ENCODE measurements around the gene ZFP57. TPM values are rescaled to one million over a fixed set of nuclear protein-coding genes. Genes with fewer than 3 reads are reported as not detected.
"Not testable (repeated sequence)": the region's sequence is repeated elsewhere in the genome, so short reads cannot be mapped to it uniquely, and the experiment has no call there.

The ZFP57 gene
- total and polyA plus RNA-seq, 5 donors: 0.32 to 1.8 (median 0.48) TPM

- Histone ChIP-seq H3K27me3 (ENCODE audit: control insufficient read depth, insufficient read depth) (no peaks in the 10 kb centered on the region), H3K9me3 (ENCODE audit: control insufficient read depth, low read length) (no peaks in the 10 kb centered on the region), H3K27ac (ENCODE audit: low read length) (no peak overlapping the region), H3K4me1 (ENCODE audit: control insufficient read depth, insufficient read depth, low read length) (no peaks in the 10 kb centered on the region), H3K4me3 (ENCODE audit: low read length) (no peak overlapping the region)
- WGBS: 34% methylated on average over 5 of the region's 5 CpGs
- no peak for ATAC-seq
- no peak for DNase-seq
- intact Hi-C loops (cut with DNase I): no loop called here
Measured at GRCh38 chr6:29667158-29667557, 13.8 kb downstream of the ZFP57 start.

GRCh38 chr6:29666826-29667130 lies 14.2 kb downstream of the ZFP57 start:
- no peak for DNase-seq
- ATAC-seq: no peak
- Histone ChIP-seq H3K27ac (ENCODE audit: low read length) (no peak overlapping the region), H3K27me3 (ENCODE audit: control insufficient read depth, insufficient read depth) (no peaks in the 10 kb centered on the region), H3K4me1 (ENCODE audit: control insufficient read depth, insufficient read depth, low read length) (no peaks in the 10 kb centered on the region), H3K9me3 (ENCODE audit: control insufficient read depth, low read length) (no peaks in the 10 kb centered on the region), H3K4me3 (ENCODE audit: low read length) (no peak overlapping the region)
- intact Hi-C loops (cut with DNase I): no loop called here
- 88% methylated on average over 1 of the region's 1 CpG for WGBS

- WGBS: 69% methylated on average over 8 of the region's 8 CpGs
- Histone ChIP-seq H3K4me1 (ENCODE audit: control insufficient read depth, insufficient read depth, low read length) (no peaks in the 10 kb centered on the region), H3K27ac (ENCODE audit: low read length) (no peak overlapping the region), H3K9me3 (ENCODE audit: control insufficient read depth, low read length) (no peaks in the 10 kb centered on the region), H3K27me3 (ENCODE audit: control insufficient read depth, insufficient read depth) (no peaks in the 10 kb centered on the region), H3K4me3 (ENCODE audit: low read length) (no peak overlapping the region)
- ATAC-seq (no peak), DNase-seq (no peak)
- intact Hi-C loops (cut with DNase I): no loop called here
Measured at GRCh38 chr6:29665942-29666825, 14.8 kb downstream of the ZFP57 start.

- no peak overlapping the region for H3K27ac ChIP-seq (ENCODE audit: low read length)
- no peaks in the 10 kb centered on the region for H3K4me1 ChIP-seq (ENCODE audit: control insufficient read depth, insufficient read depth, low read length)
- WGBS: 69% methylated on average over 5 of the region's 5 CpGs
- intact Hi-C loops (cut with DNase I): no loop called here
- H3K9me3 ChIP-seq (ENCODE audit: control insufficient read depth, low read length): no peaks in the 10 kb centered on the region
- DNase-seq: no peak
- H3K4me3 ChIP-seq (ENCODE audit: low read length): no peak overlapping the region
- no peaks in the 10 kb centered on the region for H3K27me3 ChIP-seq (ENCODE audit: control insufficient read depth, insufficient read depth)
- no peak for ATAC-seq
Measured at GRCh38 chr6:29663300-29664042, 17.5 kb downstream of the ZFP57 start.

- 57% methylated on average over 14 of the region's 14 CpGs for WGBS
- H3K4me1 ChIP-seq (ENCODE audit: control insufficient read depth, insufficient read depth, low read length); intact Hi-C loops (cut with DNase I); ATAC-seq; H3K27ac ChIP-seq (ENCODE audit: low read length); H3K9me3 ChIP-seq (ENCODE audit: control insufficient read depth, low read length); DNase-seq; H3K27me3 ChIP-seq (ENCODE audit: control insufficient read depth, insufficient read depth); H3K4me3 ChIP-seq (ENCODE audit: low read length): not testable (repeated sequence)
Measured at GRCh38 chr6:29661502-29662141, 19.3 kb downstream of the ZFP57 start.

GRCh38 chr6:29661071-29661470 lies 19.9 kb downstream of the ZFP57 start:
- Histone ChIP-seq H3K4me1 (ENCODE audit: control insufficient read depth, insufficient read depth, low read length) (no peaks in the 10 kb centered on the region), H3K27ac (ENCODE audit: low read length) (no peak overlapping the region), H3K4me3 (ENCODE audit: low read length) (no peak overlapping the region), H3K9me3 (ENCODE audit: control insufficient read depth, low read length) (no peaks in the 10 kb centered on the region), H3K27me3 (ENCODE audit: control insufficient read depth, insufficient read depth) (no peaks in the 10 kb centered on the region)
- 64% methylated on average over 3 of the region's 3 CpGs for WGBS
- DNase-seq (no peak), ATAC-seq (no peak)
- intact Hi-C loops (cut with DNase I): no loop called here

- H3K4me3 ChIP-seq (ENCODE audit: low read length): no peak within 1 kb of the TSS
- peak; percentile 10 to 19 for ATAC-seq
- WGBS: 62% methylated on average over 4 of the region's 4 CpGs
- no peaks in the 10 kb centered on the region for H3K27me3 ChIP-seq (ENCODE audit: control insufficient read depth, insufficient read depth)
- no peaks in the 10 kb centered on the region for H3K9me3 ChIP-seq (ENCODE audit: control insufficient read depth, low read length)
- H3K27ac ChIP-seq (ENCODE audit: low read length): peak within 1 kb of the TSS; percentile 3
- H3K4me1 ChIP-seq (ENCODE audit: control insufficient read depth, insufficient read depth, low read length): no peaks in the 10 kb centered on the region
- intact Hi-C loops (cut with DNase I): no loop called here
- DNase-seq: no peak
Measured at GRCh38 chr6:29656798-29657197, 24.2 kb downstream of the ZFP57 start, which contains the start of gene MOG. TSS of gene MOG (plus strand) at chr6:29657092. CDS start at chr6:29657210, 118 bp downstream.

- peak; percentile 84 to 90 for ATAC-seq
- Histone ChIP-seq H3K4me3 (ENCODE audit: low read length) (no peak overlapping the region), H3K4me1 (ENCODE audit: control insufficient read depth, insufficient read depth, low read length) (no peaks in the 10 kb centered on the region), H3K9me3 (ENCODE audit: control insufficient read depth, low read length) (no peaks in the 10 kb centered on the region), H3K27me3 (ENCODE audit: control insufficient read depth, insufficient read depth) (no peaks in the 10 kb centered on the region), H3K27ac (ENCODE audit: low read length) (no peak overlapping the region)
- intact Hi-C loops (cut with DNase I): no loop called here
- 9% methylated on average over 2 of the region's 2 CpGs for WGBS
- no peak for DNase-seq
Measured at GRCh38 chr6:29656157-29656556, 24.8 kb downstream of the ZFP57 start.

GRCh38 chr6:29655658-29656057 lies 25.3 kb downstream of the ZFP57 start:
- Histone ChIP-seq H3K9me3 (ENCODE audit: control insufficient read depth, low read length) (no peaks in the 10 kb centered on the region), H3K4me3 (ENCODE audit: low read length) (no peak overlapping the region), H3K4me1 (ENCODE audit: control insufficient read depth, insufficient read depth, low read length) (no peaks in the 10 kb centered on the region), H3K27me3 (ENCODE audit: control insufficient read depth, insufficient read depth) (no peaks in the 10 kb centered on the region), H3K27ac (ENCODE audit: low read length) (peak overlapping the region; percentile 97)
- intact Hi-C loops (cut with DNase I): no loop called here
- WGBS: 45% methylated on average over 6 of the region's 6 CpGs
- no peak for DNase-seq
- peak in 1 of 2 donors; percentile 23 for ATAC-seq

- 12% methylated on average over 8 of the region's 8 CpGs for WGBS
- Histone ChIP-seq H3K27me3 (ENCODE audit: control insufficient read depth, insufficient read depth) (no peaks in the 10 kb centered on the region), H3K4me3 (ENCODE audit: low read length) (no peak overlapping the region), H3K4me1 (ENCODE audit: control insufficient read depth, insufficient read depth, low read length) (no peaks in the 10 kb centered on the region), H3K27ac (ENCODE audit: low read length) (no peak overlapping the region), H3K9me3 (ENCODE audit: control insufficient read depth, low read length) (no peaks in the 10 kb centered on the region)
- no peak for DNase-seq
- intact Hi-C loops (cut with DNase I): loop anchor here in 1 of 4 donors (5.0 kb wide), 1 partner anchor 34 kb away; no protein-coding TSS in a partner anchor
- no peak for ATAC-seq
Measured at GRCh38 chr6:29653452-29654038, 27.4 kb downstream of the ZFP57 start.

All from right cardiac atrium (tissue), 5 donors.